Measurements from ENCODE around the gene GTF2H3. TPM values are rescaled to one million over a fixed set of nuclear protein-coding genes. Genes with fewer than 3 reads are reported as not detected.
"Not testable (repeated sequence)": the region's sequence is repeated elsewhere in the genome, so short reads cannot be mapped to it uniquely, and the experiment has no call there.

The GTF2H3 gene
- total RNA-seq: 10 to 100 TPM; 35.8 to 36.7 TPM

GRCh38 chr12:123633379-123634141 lies at the start of gene GTF2H3, which contains the start of gene EIF2B1:
GTF2H3 (plus strand) TSS chr12:123633829; CDS start chr12:123633860, 31 bp downstream.
EIF2B1 (minus strand) TSS chr12:123633686; CDS start chr12:123633557, 129 bp downstream.
- peak; percentile 97 for ATAC-seq (ENCODE audit: low read depth)
- peak within 1 kb of the TSS; percentile 98 for H3K27ac Mint-ChIP-seq
- POLR2A ChIA-PET: interaction anchor here (1.2 to 2.0 kb wide), 3 partner anchors 32 to 268 kb away, joined by 4 to 8 read pairs (median 7); partner anchors contain the start of genes ATP6V0A2 and DDX55

GRCh38 chr12:123591702-123592481 lies 41.7 kb upstream of the GTF2H3 start:
- POLR2A ChIA-PET: no interaction called here
- Mint-ChIP-seq H3K4me1 (peaks cover 18% of the 10 kb centered on the region), H3K4me3 (no peak overlapping the region), H3K9me3 (no peaks in the 10 kb centered on the region), H3K27ac (no peak overlapping the region), H3K36me3 (peaks cover 28% of the 10 kb centered on the region), H3K27me3 (no peaks in the 10 kb centered on the region)
- DNase-seq (no peak), ATAC-seq (ENCODE audit: low read depth) (no peak)

More at GRCh38 chr12:123633379-123634141, at the start of gene GTF2H3, which contains the start of gene EIF2B1:
- Mint-ChIP-seq H3K36me3 (peaks cover 12% of the 10 kb centered on the region), H3K9me3 (no peaks in the 10 kb centered on the region), H3K4me1 (peaks cover 23% of the 10 kb centered on the region), H3K4me3 (peak within 1 kb of the TSS; percentile 97), H3K27me3 (no peaks in the 10 kb centered on the region)
- peak; percentile 95 for DNase-seq

- POLR2A ChIA-PET: no interaction called here
Measured at GRCh38 chr12:123595729-123596128, 37.9 kb upstream of the GTF2H3 start.

GRCh38 chr12:123597100-123597499 lies 36.5 kb upstream of the GTF2H3 start:
- ATAC-seq (ENCODE audit: low read depth) (no peak), DNase-seq (no peak)
- Mint-ChIP-seq H3K27me3 (no peaks in the 10 kb centered on the region), H3K27ac (no peak overlapping the region), H3K9me3 (no peaks in the 10 kb centered on the region), H3K4me1 (peaks cover 16% of the 10 kb centered on the region), H3K36me3 (peaks cover 19% of the 10 kb centered on the region), H3K4me3 (no peak overlapping the region)
- POLR2A ChIA-PET: no interaction called here

More at GRCh38 chr12:123595729-123596128, 37.9 kb upstream of the GTF2H3 start:
- no peak overlapping the region for H3K4me3 Mint-ChIP-seq
- peaks cover 11% of the 10 kb centered on the region for H3K4me1 Mint-ChIP-seq
- peaks cover 24% of the 10 kb centered on the region for H3K36me3 Mint-ChIP-seq
- no peak overlapping the region for H3K27ac Mint-ChIP-seq
- no peaks in the 10 kb centered on the region for H3K9me3 Mint-ChIP-seq
- DNase-seq (no peak), ATAC-seq (ENCODE audit: low read depth) (no peak)
- H3K27me3 Mint-ChIP-seq: no peaks in the 10 kb centered on the region

- POLR2A ChIA-PET: no interaction called here
- DNase-seq (no peak), ATAC-seq (ENCODE audit: low read depth) (no peak)
- H3K9me3 Mint-ChIP-seq: no peaks in the 10 kb centered on the region
- no peak overlapping the region for H3K4me3 Mint-ChIP-seq
- no peak overlapping the region for H3K27ac Mint-ChIP-seq
- H3K27me3 Mint-ChIP-seq: no peaks in the 10 kb centered on the region
- peaks cover 20% of the 10 kb centered on the region for H3K36me3 Mint-ChIP-seq
- H3K4me1 Mint-ChIP-seq: peaks cover 23% of the 10 kb centered on the region
Measured at GRCh38 chr12:123598522-123598921, 35.1 kb upstream of the GTF2H3 start.

GRCh38 chr12:123599310-123599709 lies 34.3 kb upstream of the GTF2H3 start:
- peaks cover 27% of the 10 kb centered on the region for H3K4me1 Mint-ChIP-seq
- DNase-seq (no peak), ATAC-seq (ENCODE audit: low read depth) (no peak)
- H3K4me3 Mint-ChIP-seq: peak overlapping the region; percentile 40
- no peaks in the 10 kb centered on the region for H3K27me3 Mint-ChIP-seq
- H3K9me3 Mint-ChIP-seq: no peaks in the 10 kb centered on the region
- peaks cover 20% of the 10 kb centered on the region for H3K36me3 Mint-ChIP-seq
- H3K27ac Mint-ChIP-seq: peak overlapping the region; percentile 61
- POLR2A ChIA-PET: no interaction called here

GRCh38 chr12:123599721-123600120 lies 33.9 kb upstream of the GTF2H3 start:
- DNase-seq (no peak), ATAC-seq (ENCODE audit: low read depth) (no peak)
- Mint-ChIP-seq H3K4me3 (peak overlapping the region; percentile 40), H3K4me1 (peaks cover 29% of the 10 kb centered on the region), H3K36me3 (peaks cover 20% of the 10 kb centered on the region), H3K9me3 (no peaks in the 10 kb centered on the region), H3K27me3 (no peaks in the 10 kb centered on the region), H3K27ac (no peak overlapping the region)
- POLR2A ChIA-PET: interaction anchor here (0.7 kb wide), 1 partner anchor 27 kb away, joined by 3 read pairs; no protein-coding TSS in a partner anchor

- POLR2A ChIA-PET: interaction anchor here (0.7 to 2.3 kb wide), 18 partner anchors 10 to 1075 kb away, joined by 3 to 17 read pairs (median 4); partner anchors contain the start of genes MPHOSPH9, MTRFR, RILPL1 and RILPL2
- H3K4me3 Mint-ChIP-seq: peak within 1 kb of the TSS; percentile 93
- H3K4me1 Mint-ChIP-seq: peaks cover 33% of the 10 kb centered on the region
- H3K9me3 Mint-ChIP-seq: no peaks in the 10 kb centered on the region
- DNase-seq (peak; percentile 89), ATAC-seq (ENCODE audit: low read depth) (peak; percentile 90)
- peaks cover 13% of the 10 kb centered on the region for H3K36me3 Mint-ChIP-seq
- H3K27ac Mint-ChIP-seq: peak within 1 kb of the TSS; percentile 99
- no peaks in the 10 kb centered on the region for H3K27me3 Mint-ChIP-seq
Measured at GRCh38 chr12:123601602-123602489, 31.8 kb upstream of the GTF2H3 start, which contains the start of gene DDX55. DDX55 (plus strand) TSS chr12:123602099; CDS start chr12:123602149, 50 bp downstream.

- Mint-ChIP-seq H3K4me3 (peak overlapping the region; percentile 93), H3K27ac (peak overlapping the region; percentile 99), H3K36me3 (peaks cover 16% of the 10 kb centered on the region), H3K9me3 (no peaks in the 10 kb centered on the region), H3K27me3 (no peaks in the 10 kb centered on the region), H3K4me1 (peaks cover 34% of the 10 kb centered on the region)
- peak; percentile 1 for ATAC-seq (ENCODE audit: low read depth)
- DNase-seq: no peak
- POLR2A ChIA-PET: interaction anchor here (0.7 to 2.3 kb wide), 14 partner anchors 9 to 628 kb away, joined by 3 to 17 read pairs (median 3); partner anchors contain the start of genes MPHOSPH9, MTRFR, RILPL1 and RILPL2
Measured at GRCh38 chr12:123602651-123603195, 30.9 kb upstream of the GTF2H3 start.

- POLR2A ChIA-PET: interaction anchor here (1.2 kb wide), 1 partner anchor 144 kb away, joined by 3 read pairs; no protein-coding TSS in a partner anchor
- Mint-ChIP-seq H3K36me3 (peaks cover 22% of the 10 kb centered on the region), H3K4me1 (peaks cover 33% of the 10 kb centered on the region), H3K4me3 (peak overlapping the region; percentile 93), H3K27ac (peak overlapping the region; percentile 12)
- H3K27me3 Mint-ChIP-seq; ATAC-seq (ENCODE audit: low read depth); DNase-seq; H3K9me3 Mint-ChIP-seq: not testable (repeated sequence)
Measured at GRCh38 chr12:123603495-123603894, 30.1 kb upstream of the GTF2H3 start.

- ATAC-seq (ENCODE audit: low read depth) (no peak), DNase-seq (no peak)
- H3K4me3 Mint-ChIP-seq: no peak overlapping the region
- POLR2A ChIA-PET: no interaction called here
- peaks cover 18% of the 10 kb centered on the region for H3K4me1 Mint-ChIP-seq
- H3K27ac Mint-ChIP-seq: no peak overlapping the region
- H3K27me3 Mint-ChIP-seq: no peaks in the 10 kb centered on the region
- H3K9me3 Mint-ChIP-seq: no peaks in the 10 kb centered on the region
- H3K36me3 Mint-ChIP-seq: peaks cover 29% of the 10 kb centered on the region
Measured at GRCh38 chr12:123607756-123608155, 25.9 kb upstream of the GTF2H3 start.

GRCh38 chr12:123608182-123608581 lies 25.4 kb upstream of the GTF2H3 start:
- no peaks in the 10 kb centered on the region for H3K9me3 Mint-ChIP-seq
- ATAC-seq (ENCODE audit: low read depth): no peak
- H3K36me3 Mint-ChIP-seq: peaks cover 28% of the 10 kb centered on the region
- H3K4me3 Mint-ChIP-seq: no peak overlapping the region
- H3K27me3 Mint-ChIP-seq: no peaks in the 10 kb centered on the region
- H3K27ac Mint-ChIP-seq: no peak overlapping the region
- peaks cover 14% of the 10 kb centered on the region for H3K4me1 Mint-ChIP-seq
- no peak for DNase-seq
- POLR2A ChIA-PET: no interaction called here
